OCI-LY1 (cell line): ENCODE data around the gene GDI1.

Experiments
- CTCF ChIP-seq: fragments of 200-600 bp; sonication (generic), shearing (Covaris generic); IDR thresholded peaks from 2 replicates; pipeline ENCODE4 v1.5.1; 2017; ENCODE audit warnings: mild to moderate bottlenecking, antibody characterized with exemption, low read length, moderate library complexity, mixed read lengths
- EZH2 ChIP-seq: fragments of 200-600 bp; sonication (generic), shearing (Covaris generic); IDR thresholded peaks from 2 replicates; pipeline ENCODE4 v1.8.0; 2017; ENCODE audit warnings: borderline replicate concordance, mixed run types, mild to moderate bottlenecking, antibody characterized with exemption, low read length, moderate library complexity, mixed read lengths

- TF ChIP-seq CTCF (no peak), EZH2 (no peak)
These were observed 50.8 kb downstream of the GDI1 start for GRCh38 chrX:154487518-154488290.
